Brain microvascular endothelial cell (primary cell): ENCODE data around the gene CHCHD10.

ENCODE experiments used
- DNase-seq: peaks from one replicate; pipeline ENCODE4 v3.0.0-alpha.2; 2020
- H3K27ac ChIP-seq: fragments of 250-450 bp; sonication (Bioruptor Pico); 2 replicates; pipeline ENCODE4 v1.5.1; 2020; ENCODE audit warnings: mild to moderate bottlenecking, moderate library complexity
- H3K27me3 ChIP-seq: fragments of 250-450 bp; sonication (Bioruptor Pico); replicated peaks from 2 replicates; pipeline ENCODE4 v1.5.1; 2020; ENCODE audit warnings: mild to moderate bottlenecking
- H3K36me3 ChIP-seq: fragments of 250-450 bp; sonication (Bioruptor Pico); replicated peaks from 2 replicates; pipeline ENCODE4 v1.5.1; 2020; ENCODE audit warnings: mild to moderate bottlenecking
- H3K4me3 ChIP-seq: 2 replicates; pipeline ENCODE4 v1.5.1; 2011; ENCODE audit warnings: low read depth, mild to moderate bottlenecking, control low read depth, low read length, moderate library complexity
- in situ Hi-C: cut with HindIII; loops from 2 replicates; pipeline ENCODE4 v1.10.0; 2017; ENCODE audit warnings: low sequenced_read_pairs, low pct_ligation_motif_present
- TF ChIP-seq, protein P1 (sequence below): IDR thresholded peaks from 2 replicates; pipeline ENCODE4 v1.5.1; 2011; ENCODE audit warnings: low read depth, mild to moderate bottlenecking, moderate library complexity, low read length, control low read depth, inconsistent platforms; ENCODE audit errors: missing control alignments

CHCHD10 gene

GRCh38 chr22:23789638-23790037 is 21.9 kb upstream of the CHCHD10 start:
- Histone ChIP-seq H3K27ac (no peak overlapping the region), H3K36me3 (peaks cover 17% of the 10 kb centered on the region)

GRCh38 chr22:23789121-23789520 is 21.3 kb upstream of the CHCHD10 start:
- Histone ChIP-seq H3K27me3 (no peaks in the 10 kb centered on the region), H3K36me3 (peaks cover 12% of the 10 kb centered on the region), H3K4me3 (no peak overlapping the region), H3K27ac (no peak overlapping the region)
- in situ Hi-C loops = no loop called here
- TF ChIP-seq, protein P1, sequence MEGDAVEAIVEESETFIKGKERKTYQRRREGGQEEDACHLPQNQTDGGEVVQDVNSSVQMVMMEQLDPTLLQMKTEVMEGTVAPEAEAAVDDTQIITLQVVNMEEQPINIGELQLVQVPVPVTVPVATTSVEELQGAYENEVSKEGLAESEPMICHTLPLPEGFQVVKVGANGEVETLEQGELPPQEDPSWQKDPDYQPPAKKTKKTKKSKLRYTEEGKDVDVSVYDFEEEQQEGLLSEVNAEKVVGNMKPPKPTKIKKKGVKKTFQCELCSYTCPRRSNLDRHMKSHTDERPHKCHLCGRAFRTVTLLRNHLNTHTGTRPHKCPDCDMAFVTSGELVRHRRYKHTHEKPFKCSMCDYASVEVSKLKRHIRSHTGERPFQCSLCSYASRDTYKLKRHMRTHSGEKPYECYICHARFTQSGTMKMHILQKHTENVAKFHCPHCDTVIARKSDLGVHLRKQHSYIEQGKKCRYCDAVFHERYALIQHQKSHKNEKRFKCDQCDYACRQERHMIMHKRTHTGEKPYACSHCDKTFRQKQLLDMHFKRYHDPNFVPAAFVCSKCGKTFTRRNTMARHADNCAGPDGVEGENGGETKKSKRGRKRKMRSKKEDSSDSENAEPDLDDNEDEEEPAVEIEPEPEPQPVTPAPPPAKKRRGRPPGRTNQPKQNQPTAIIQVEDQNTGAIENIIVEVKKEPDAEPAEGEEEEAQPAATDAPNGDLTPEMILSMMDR = no peak
- DNase-seq = no peak

More at GRCh38 chr22:23789638-23790037, 21.9 kb upstream of the CHCHD10 start:
- in situ Hi-C loops = no loop called here
- TF ChIP-seq, protein P1 = peak; percentile 26
- no peaks in the 10 kb centered on the region for H3K27me3 ChIP-seq
- no peak for DNase-seq
- no peak overlapping the region for H3K4me3 ChIP-seq

DNA sequence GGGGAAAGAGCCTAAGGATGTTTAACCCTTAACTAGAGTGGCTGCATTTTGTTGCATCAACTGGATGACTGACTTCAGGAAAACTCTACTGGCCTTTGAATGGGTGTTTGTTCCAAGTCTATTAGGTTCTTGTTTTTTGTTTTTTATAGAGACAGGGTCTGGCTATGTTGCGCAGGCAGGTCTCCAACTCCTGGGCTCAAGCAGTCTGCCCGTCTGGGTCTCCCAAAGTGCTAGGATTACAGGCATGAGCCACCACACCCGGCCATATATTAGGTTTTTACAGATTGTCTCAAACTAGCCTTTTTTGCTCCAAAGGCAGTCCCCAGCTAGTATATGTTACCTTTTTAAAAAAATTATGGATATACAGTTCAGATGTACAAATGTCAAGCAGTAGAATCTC is 20.1 kb upstream of the CHCHD10 start:
- TF ChIP-seq, protein P1 = no peak
- H3K27ac ChIP-seq = no peak overlapping the region
- no peak for DNase-seq
- H3K36me3 ChIP-seq = peaks cover 3% of the 10 kb centered on the region
- no peaks in the 10 kb centered on the region for H3K27me3 ChIP-seq
- H3K4me3 ChIP-seq = peak overlapping the region; percentile 89
- in situ Hi-C loops = no loop called here

DNA sequence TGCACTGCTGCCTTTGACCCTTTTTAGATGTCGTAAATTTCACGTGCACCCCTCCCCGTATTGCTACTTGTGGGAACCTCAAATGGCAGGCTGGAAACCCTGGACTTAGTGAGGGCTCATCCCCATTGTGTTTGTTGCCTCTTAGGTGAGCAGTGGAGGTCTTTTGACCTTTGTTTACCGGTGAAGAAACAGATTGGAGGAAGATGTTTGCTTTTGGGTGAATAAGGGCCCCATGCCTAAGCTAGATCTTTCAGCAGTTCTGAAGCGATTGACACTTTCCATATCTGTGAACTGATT is 19.8 kb upstream of the CHCHD10 start:
- in situ Hi-C loops = no loop called here
- TF ChIP-seq, protein P1 = no peak
- Histone ChIP-seq H3K27ac (peak overlapping the region; percentile 94), H3K4me3 (peak overlapping the region; percentile 89), H3K27me3 (no peaks in the 10 kb centered on the region), H3K36me3 (peaks cover 3% of the 10 kb centered on the region)
- DNase-seq = no peak

DNA sequence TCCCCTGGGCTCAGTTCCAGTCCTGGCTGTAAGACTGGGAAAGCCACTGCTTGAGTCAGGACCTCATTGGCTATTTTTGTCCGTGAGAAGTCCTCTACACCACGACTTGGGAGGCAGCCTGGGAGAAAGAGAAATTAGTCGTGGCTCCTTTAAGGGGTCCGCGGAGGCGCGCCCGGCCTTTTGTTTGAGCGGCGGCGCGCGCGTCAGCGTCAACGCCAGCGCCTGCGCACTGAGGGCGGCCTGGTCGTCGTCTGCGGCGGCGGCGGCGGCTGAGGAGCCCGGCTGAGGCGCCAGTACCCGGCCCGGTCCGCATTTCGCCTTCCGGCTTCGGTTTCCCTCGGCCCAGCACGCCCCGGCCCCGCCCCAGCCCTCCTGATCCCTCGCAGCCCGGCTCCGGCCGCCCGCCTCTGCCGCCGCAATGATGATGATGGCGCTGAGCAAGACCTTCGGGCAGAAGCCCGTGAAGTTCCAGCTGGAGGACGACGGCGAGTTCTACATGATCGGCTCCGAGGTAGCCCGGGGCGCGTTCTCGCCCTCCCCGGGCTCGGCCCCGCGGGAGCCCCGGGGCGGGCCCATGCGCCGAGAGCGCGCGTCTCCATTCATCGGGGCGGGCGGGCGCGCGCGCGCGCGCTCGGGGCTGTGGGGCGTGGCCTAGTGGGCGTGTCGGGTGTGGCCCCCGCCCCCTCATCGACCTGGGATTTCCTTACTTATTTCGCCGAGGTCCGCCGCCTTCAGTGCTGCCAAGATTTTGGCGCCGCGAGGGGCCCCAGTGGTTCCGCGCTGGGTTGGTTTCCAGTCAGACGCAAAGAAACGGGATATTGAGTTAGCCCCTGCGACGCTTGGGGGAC is 19.2 kb upstream of the CHCHD10 start, which contains the start of gene SMARCB1:
Gene SMARCB1 (plus strand): TSS at position 215 of the 848 bp plus-strand sequence. CDS start 204 bp downstream, at position 419.
- Histone ChIP-seq H3K27ac (peak within 1 kb of the TSS; percentile 94), H3K36me3 (no peaks in the 10 kb centered on the region), H3K4me3 (peak within 1 kb of the TSS; percentile 89), H3K27me3 (no peaks in the 10 kb centered on the region)
- peak; percentile 85 for DNase-seq
- TF ChIP-seq, protein P1 = no peak
- in situ Hi-C loops = no loop called here
